NCI-H146 treated with DMSO at 0.1 percent for 48 hours (cell line): ENCODE data around the gene NAV3.

ENCODE experiments used
- DNase-seq: peaks from one replicate; lab custom pipeline; 2025; ENCODE audit not compliant: unreplicated experiment; lab: John Stamatoyannopoulos, UW

NAV3 gene

GRCh38 chr12:77830583-77831351, at the start of gene NAV3:
Gene NAV3 (plus strand): TSS chr12:77830894. CDS start chr12:77831462, 568 bp downstream.
- DNase-seq: no peak

- no peak for DNase-seq
Observed at GRCh38 chr12:77782034-77782433, 48.7 kb upstream of the NAV3 start.

- no peak for DNase-seq
Observed at GRCh38 chr12:77782766-77783165, 47.9 kb upstream of the NAV3 start.

- no peak for DNase-seq
Observed at GRCh38 chr12:77785211-77785610, 45.5 kb upstream of the NAV3 start.

GRCh38 chr12:77786675-77787074, 44.0 kb upstream of the NAV3 start:
- no peak for DNase-seq

GRCh38 chr12:77788231-77789168, 42.2 kb upstream of the NAV3 start:
- no peak for DNase-seq

GRCh38 chr12:77795699-77796098, 35.0 kb upstream of the NAV3 start:
- DNase-seq: no peak

- DNase-seq: no peak
Observed at GRCh38 chr12:77796775-77797174, 33.9 kb upstream of the NAV3 start.

GRCh38 chr12:77800501-77800900, 30.2 kb upstream of the NAV3 start:
- DNase-seq: no peak

GRCh38 chr12:77808534-77808933, 22.2 kb upstream of the NAV3 start:
- no peak for DNase-seq

- no peak for DNase-seq
Observed at GRCh38 chr12:77813558-77813957, 17.1 kb upstream of the NAV3 start.

GRCh38 chr12:77814386-77814785, 16.3 kb upstream of the NAV3 start:
- no peak for DNase-seq

- no peak for DNase-seq
Observed at GRCh38 chr12:77816196-77816595, 14.5 kb upstream of the NAV3 start.

- DNase-seq: no peak
Observed at GRCh38 chr12:77817276-77817675, 13.4 kb upstream of the NAV3 start.

- no peak for DNase-seq
Observed at GRCh38 chr12:77818351-77818750, 12.3 kb upstream of the NAV3 start.

GRCh38 chr12:77821699-77822203, 8.9 kb upstream of the NAV3 start:
- DNase-seq: no peak

- no peak for DNase-seq
Observed at GRCh38 chr12:77833329-77833728, 2.6 kb downstream of the NAV3 start.

GRCh38 chr12:77834618-77835017, 3.9 kb downstream of the NAV3 start:
- no peak for DNase-seq

- DNase-seq: no peak
Observed at GRCh38 chr12:77835969-77836368, 5.3 kb downstream of the NAV3 start.

GRCh38 chr12:77837876-77838291, 7.2 kb downstream of the NAV3 start:
- no peak for DNase-seq

- DNase-seq: no peak
Observed at GRCh38 chr12:77841521-77841920, 10.8 kb downstream of the NAV3 start.

- no peak for DNase-seq
Observed at GRCh38 chr12:77842430-77842829, 11.7 kb downstream of the NAV3 start.
